ENCODE data around the gene HMCES. TPM values are rescaled to one million over a fixed set of nuclear protein-coding genes. Genes with fewer than 3 reads are reported as not detected.

Gene HMCES
- total and polyA plus RNA-seq, 10 donors, result 16.1 to 60.7 (median 30.4) TPM

DNA sequence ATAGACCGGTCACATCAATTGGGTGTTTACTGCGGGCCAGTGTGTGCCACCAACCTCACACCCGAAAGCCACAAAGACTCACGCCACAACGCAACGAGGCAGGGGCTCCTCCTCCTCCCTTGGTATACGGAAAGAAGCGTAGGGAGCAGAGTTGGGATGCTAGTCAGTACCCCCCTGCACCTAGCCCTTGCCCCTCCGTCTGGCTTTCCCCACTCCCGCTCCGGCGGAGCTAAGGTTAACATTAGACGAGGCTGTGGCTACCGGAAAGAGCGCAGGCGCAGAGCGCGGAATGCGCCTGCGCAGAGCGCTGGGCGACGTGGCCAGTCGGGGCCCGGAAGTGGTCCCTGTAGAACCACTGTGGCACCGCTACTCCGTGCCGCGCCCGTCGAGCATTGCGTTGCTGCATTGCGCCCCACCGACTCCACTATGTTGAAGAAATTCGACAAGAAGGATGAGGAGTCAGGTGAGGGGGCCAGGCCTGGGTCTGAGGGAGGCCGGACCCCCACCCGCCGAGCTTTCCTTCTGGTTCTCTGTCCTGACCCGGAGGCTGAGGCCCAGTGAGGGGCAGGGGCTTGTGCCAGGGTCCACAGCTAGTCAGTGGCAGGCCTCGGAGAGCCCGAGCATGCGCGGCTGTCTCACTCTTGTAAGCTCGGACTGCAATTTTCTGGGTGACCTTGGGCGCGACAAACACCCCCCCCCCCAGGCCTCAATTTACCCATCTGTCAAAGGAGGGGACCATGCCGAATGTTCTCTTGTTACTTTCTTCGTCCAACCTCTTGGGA, 29.2 kb upstream of the HMCES start, which contains the start of gene COPG1:
COPG1 (plus strand) TSS at position 323 of the 782 bp plus-strand sequence; CDS start at position 427, 104 bp downstream.
- peak; percentile 95 for DNase-seq
- 0 to 1% (median 1%) methylated on average over 10 to 48 of the region's 48 CpGs for WGBS, 5 donors
- no peaks in the 10 kb centered on the region for H3K9me3 ChIP-seq
- H3K27ac ChIP-seq, result peak within 1 kb of the TSS; percentile 84 to 94 (median 89)
- intact Hi-C loops (cut with DNase I; ENCODE audit: low total_unique reads), result loop anchor here (5.0 kb wide), 1 partner anchor 277 kb away; no protein-coding TSS in a partner anchor
- H3K4me1 ChIP-seq, result peaks cover 10 to 76% (median 51%) of the 10 kb centered on the region in 6 donors
- H3K27me3 ChIP-seq (replicated peaks in 1 of 7), result no peaks in the 10 kb centered on the region
- peak within 1 kb of the TSS; percentile 81 to 98 (median 90) for H3K4me3 ChIP-seq
- TF ChIP-seq, protein P1, sequence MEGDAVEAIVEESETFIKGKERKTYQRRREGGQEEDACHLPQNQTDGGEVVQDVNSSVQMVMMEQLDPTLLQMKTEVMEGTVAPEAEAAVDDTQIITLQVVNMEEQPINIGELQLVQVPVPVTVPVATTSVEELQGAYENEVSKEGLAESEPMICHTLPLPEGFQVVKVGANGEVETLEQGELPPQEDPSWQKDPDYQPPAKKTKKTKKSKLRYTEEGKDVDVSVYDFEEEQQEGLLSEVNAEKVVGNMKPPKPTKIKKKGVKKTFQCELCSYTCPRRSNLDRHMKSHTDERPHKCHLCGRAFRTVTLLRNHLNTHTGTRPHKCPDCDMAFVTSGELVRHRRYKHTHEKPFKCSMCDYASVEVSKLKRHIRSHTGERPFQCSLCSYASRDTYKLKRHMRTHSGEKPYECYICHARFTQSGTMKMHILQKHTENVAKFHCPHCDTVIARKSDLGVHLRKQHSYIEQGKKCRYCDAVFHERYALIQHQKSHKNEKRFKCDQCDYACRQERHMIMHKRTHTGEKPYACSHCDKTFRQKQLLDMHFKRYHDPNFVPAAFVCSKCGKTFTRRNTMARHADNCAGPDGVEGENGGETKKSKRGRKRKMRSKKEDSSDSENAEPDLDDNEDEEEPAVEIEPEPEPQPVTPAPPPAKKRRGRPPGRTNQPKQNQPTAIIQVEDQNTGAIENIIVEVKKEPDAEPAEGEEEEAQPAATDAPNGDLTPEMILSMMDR (IDR thresholded peaks at IDR 0.05 in 8 of 11, conservative IDR thresholded peaks at IDR 0.05 in 3 of 11), result peak in 2 of 11 experiments; percentile 9 to 27
- TF ChIP-seq POLR2A (IDR thresholded peaks at IDR 0.05) (peak; percentile 10 to 90 (median 71)), POLR2AphosphoS5 (IDR thresholded peaks at IDR 0.05) (peak; percentile 99)
- peaks cover 2 to 38% (median 31%) of the 10 kb centered on the region in 6 donors for H3K36me3 ChIP-seq

DNA sequence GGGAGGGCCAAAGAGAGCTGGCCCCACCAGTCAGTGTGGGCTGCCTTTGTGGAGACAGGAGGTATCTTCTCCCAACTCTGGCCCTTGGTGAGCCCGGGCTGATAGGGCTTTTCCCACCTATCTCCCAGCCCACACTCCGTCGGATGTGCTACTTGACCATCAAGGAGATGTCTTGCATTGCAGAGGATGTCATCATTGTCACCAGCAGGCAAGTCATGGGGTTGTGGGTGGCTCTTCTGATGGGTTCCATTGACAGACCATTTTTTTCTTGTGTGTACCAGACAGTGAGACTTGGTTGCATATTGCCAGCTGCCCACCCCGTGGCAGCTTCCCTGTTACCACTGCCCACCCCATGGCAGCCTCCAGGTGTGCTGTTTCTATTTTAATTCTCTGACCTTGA, 25.9 kb upstream of the HMCES start:
- Histone ChIP-seq H3K4me1 (peaks cover 10 to 47% (median 36%) of the 10 kb centered on the region in 6 donors), H3K4me3 (no peak overlapping the region), H3K9me3 (no peaks in the 10 kb centered on the region), H3K36me3 (peaks cover 7 to 71% (median 63%) of the 10 kb centered on the region in 6 donors), H3K27ac (no peak overlapping the region), H3K27me3 (replicated peaks in 1 of 7) (no peaks in the 10 kb centered on the region)
- no peak for DNase-seq
- TF ChIP-seq POLR2A (IDR thresholded peaks at IDR 0.05) (no peak), POLR2AphosphoS5 (IDR thresholded peaks at IDR 0.05) (no peak)
- TF ChIP-seq, protein P1 (IDR thresholded peaks at IDR 0.05 in 8 of 11, conservative IDR thresholded peaks at IDR 0.05 in 3 of 11), result no peak
- 92 to 97% (median 95%) methylated on average over 4 of the region's 4 CpGs for WGBS, 5 donors
- intact Hi-C loops (cut with DNase I; ENCODE audit: low total_unique reads), result no loop called here

DNA sequence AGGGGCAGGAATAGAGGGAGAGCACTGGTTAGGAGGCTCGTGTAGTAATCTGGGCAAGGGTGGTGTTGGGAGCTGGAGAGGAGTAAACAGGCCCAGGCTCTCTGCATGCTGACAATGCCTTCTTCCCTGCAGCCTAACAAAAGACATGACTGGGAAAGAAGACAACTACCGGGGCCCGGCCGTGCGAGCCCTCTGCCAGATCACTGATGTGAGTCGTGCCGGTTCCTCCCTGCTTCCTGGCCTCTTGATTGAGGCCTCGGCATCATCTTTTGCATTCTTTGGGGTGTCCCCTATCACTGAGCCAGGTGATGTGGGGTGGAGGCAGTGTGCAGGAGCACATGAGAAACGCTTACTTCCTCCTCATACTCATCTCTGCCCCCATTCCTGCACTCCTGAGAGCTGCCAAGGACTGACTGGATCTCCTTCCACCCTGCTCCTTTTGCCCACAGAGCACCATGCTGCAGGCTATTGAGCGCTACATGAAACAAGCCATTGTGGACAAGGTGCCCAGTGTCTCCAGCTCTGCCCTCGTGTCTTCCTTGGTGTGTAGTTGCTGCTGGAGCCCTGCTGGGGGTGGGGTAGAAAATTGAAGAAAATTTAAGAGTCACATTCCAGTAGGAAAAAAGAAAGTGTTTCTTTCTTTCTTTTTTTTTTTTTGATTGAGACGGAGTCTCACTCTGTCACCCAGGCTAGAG, 24.0 kb upstream of the HMCES start:
- H3K36me3 ChIP-seq, result peaks cover 13 to 90% (median 81%) of the 10 kb centered on the region in 6 donors
- peak; percentile 56 for DNase-seq
- 91 to 95% (median 94%) methylated on average over 12 of the region's 12 CpGs for WGBS, 5 donors
- H3K27me3 ChIP-seq (replicated peaks in 1 of 7), result no peaks in the 10 kb centered on the region
- no peak overlapping the region for H3K4me3 ChIP-seq
- H3K4me1 ChIP-seq, result peaks cover 9 to 33% (median 24%) of the 10 kb centered on the region in 6 donors
- intact Hi-C loops (cut with DNase I; ENCODE audit: low total_unique reads), result no loop called here
- no peak overlapping the region for H3K27ac ChIP-seq
- no peaks in the 10 kb centered on the region for H3K9me3 ChIP-seq
- TF ChIP-seq, protein P1 (IDR thresholded peaks at IDR 0.05 in 8 of 11, conservative IDR thresholded peaks at IDR 0.05 in 3 of 11), result no peak
- TF ChIP-seq POLR2AphosphoS5 (IDR thresholded peaks at IDR 0.05) (no peak), POLR2A (IDR thresholded peaks at IDR 0.05) (no peak)

Data from spleen (tissue), 11 donors.